ENCODE results near the gene ZCCHC14.
A peak's percentile ranks its signal among the peaks of the same experiment; 100 is the strongest.

ZCCHC14 gene

GRCh38 chr16:87492721-87493607 is at the start of gene ZCCHC14:
TSS of gene ZCCHC14 (minus strand) at chr16:87493024. CDS start at chr16:87492238, 786 bp downstream.
- peak; percentile 85 for DNase-seq

- DNase-seq = no peak
These were observed 49.0 kb upstream of the ZCCHC14 start for GRCh38 chr16:87541872-87542234.

- no peak for DNase-seq
These were observed 48.5 kb upstream of the ZCCHC14 start for GRCh38 chr16:87541147-87541871.

GRCh38 chr16:87540897-87541146 is 48.0 kb upstream of the ZCCHC14 start:
- DNase-seq = no peak

GRCh38 chr16:87540072-87540896 is 47.5 kb upstream of the ZCCHC14 start:
- no peak for DNase-seq

- DNase-seq = no peak
These were observed 46.3 kb upstream of the ZCCHC14 start for GRCh38 chr16:87539113-87539512.

GRCh38 chr16:87538594-87538993 is 45.8 kb upstream of the ZCCHC14 start:
- no peak for DNase-seq

- DNase-seq = no peak
These were observed 45.3 kb upstream of the ZCCHC14 start for GRCh38 chr16:87538160-87538559.

- DNase-seq = no peak
These were observed 43.9 kb upstream of the ZCCHC14 start for GRCh38 chr16:87536795-87537142.

- DNase-seq = no peak
These were observed 43.3 kb upstream of the ZCCHC14 start for GRCh38 chr16:87535855-87536794.

GRCh38 chr16:87535457-87535854 is 42.6 kb upstream of the ZCCHC14 start:
- DNase-seq = no peak

- no peak for DNase-seq
These were observed 41.9 kb upstream of the ZCCHC14 start for GRCh38 chr16:87534751-87535150.

GRCh38 chr16:87534030-87534653 is 41.3 kb upstream of the ZCCHC14 start:
- no peak for DNase-seq

GRCh38 chr16:87533061-87533460 is 40.2 kb upstream of the ZCCHC14 start:
- no peak for DNase-seq

- DNase-seq = no peak
These were observed 38.6 kb upstream of the ZCCHC14 start for GRCh38 chr16:87531418-87531817.

GRCh38 chr16:87528690-87529579 is 36.1 kb upstream of the ZCCHC14 start:
- DNase-seq = no peak

- DNase-seq = no peak
These were observed 34.4 kb upstream of the ZCCHC14 start for GRCh38 chr16:87527055-87527724.

- DNase-seq = no peak
These were observed 33.6 kb upstream of the ZCCHC14 start for GRCh38 chr16:87526238-87526947.

- no peak for DNase-seq
These were observed 32.5 kb upstream of the ZCCHC14 start for GRCh38 chr16:87525352-87525751.

- DNase-seq = no peak
These were observed 31.6 kb upstream of the ZCCHC14 start for GRCh38 chr16:87524407-87524806.

All from cortex of kidney (tissue), 1 donor.